ENCODE results near the gene CFAP91.

CFAP91 gene

DNA sequence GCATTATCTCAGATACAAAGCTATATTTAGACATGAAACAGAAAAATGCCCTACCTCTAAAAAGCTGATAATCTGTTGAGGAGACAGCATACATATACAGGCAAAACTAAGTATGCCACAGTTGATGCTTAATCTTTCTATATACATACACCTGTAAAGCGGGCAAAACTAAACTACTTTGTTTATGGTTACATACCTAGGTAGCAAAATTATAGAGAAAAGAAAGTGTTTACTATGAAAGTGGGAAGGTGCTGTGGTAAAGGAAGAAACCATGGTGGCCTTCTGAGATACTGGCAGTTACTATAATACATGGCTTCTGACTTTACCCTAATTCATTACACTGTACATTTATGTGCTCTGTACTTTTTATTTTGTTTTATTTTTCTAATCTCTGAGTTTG, 43.1 kb downstream of the CFAP91 start:
- DNase-seq: no peak

DNA sequence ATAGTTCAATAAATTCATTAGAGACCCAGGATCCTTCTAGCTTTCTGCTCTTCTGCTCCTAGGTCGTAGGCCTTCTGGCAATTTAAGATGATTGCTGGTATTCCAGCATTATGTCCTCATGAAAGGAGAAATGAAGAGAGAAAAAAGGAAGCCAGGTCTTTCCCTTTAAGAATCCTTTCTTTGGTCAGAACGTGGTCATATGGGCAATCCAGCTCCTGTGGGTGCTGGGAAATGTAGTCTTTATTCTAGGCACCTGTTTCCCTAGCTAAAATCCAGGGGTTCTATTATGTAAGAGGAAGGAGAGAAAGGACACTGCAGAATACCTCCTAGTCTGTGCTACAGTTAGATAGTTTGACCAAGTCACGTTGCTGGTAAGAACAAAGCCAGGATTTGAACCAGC, 43.6 kb downstream of the CFAP91 start:
- no peak for DNase-seq

DNA sequence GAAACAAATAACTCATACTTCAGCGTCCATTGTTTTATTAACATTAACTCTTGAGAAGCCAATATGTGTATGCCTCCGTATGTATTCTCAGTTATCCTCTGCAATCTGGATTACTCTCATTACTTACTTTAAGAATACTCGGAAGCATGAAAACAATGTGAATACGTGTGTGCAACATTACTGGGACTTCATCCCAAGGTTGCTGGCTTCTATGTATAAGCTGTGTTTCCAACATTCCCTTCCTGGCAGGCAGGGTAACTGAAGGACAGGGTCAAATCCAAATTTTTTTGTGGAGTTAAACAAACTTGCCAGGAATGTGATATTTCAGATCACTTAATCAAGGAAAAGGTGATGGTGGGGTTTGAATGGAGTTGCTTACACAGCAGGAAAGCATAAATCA, 44.5 kb downstream of the CFAP91 start:
- no peak for DNase-seq

DNA sequence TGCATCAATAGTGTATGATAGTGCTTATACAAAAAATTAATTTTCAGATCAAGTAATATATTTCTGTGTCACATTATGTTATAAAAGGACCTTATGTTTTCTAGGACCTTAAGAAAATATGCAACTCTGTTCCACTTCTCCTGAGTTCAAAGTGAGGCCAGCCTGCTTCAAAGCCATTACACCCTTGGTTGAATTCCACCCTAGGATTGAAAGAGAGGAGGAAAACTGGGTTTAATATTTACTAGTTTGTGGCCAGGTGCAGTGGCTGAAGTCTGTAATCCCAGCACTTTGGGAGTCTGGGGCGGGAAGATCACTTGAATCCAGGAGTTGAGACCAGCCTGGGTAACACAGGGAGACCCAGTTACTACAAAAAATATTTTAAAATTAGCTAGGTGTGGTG, 46.2 kb downstream of the CFAP91 start:
- DNase-seq: no peak

DNA sequence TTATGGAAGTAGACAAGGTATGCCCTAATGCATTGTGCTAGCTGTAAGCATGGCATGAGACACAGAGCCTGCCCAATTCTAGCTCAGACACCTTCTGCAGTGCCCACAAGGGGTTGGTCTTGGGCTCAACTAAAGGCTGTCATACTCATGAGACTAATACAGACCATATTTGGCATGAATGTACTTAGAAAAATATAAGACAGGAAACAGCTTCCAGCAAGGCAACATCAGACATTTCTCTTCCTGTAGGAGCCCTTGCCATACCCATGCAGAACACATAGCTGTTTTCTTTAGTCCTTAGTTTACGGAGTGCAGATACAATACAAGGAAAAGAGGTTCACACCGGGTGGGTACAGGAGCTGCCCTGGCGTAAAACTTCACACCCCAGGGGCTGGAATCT, 48.6 kb downstream of the CFAP91 start:
- DNase-seq: no peak
